ENCODE results near the gene APP. TPM values are rescaled to one million over a fixed set of nuclear protein-coding genes. Genes with fewer than 3 reads are reported as not detected.
"Not testable (repeated sequence)": the region's sequence is repeated elsewhere in the genome, so short reads cannot be mapped to it uniquely, and the experiment has no call there.

The APP gene
- polyA plus RNA-seq, 10 donors = 214 to 457 (median 289) TPM

DNA sequence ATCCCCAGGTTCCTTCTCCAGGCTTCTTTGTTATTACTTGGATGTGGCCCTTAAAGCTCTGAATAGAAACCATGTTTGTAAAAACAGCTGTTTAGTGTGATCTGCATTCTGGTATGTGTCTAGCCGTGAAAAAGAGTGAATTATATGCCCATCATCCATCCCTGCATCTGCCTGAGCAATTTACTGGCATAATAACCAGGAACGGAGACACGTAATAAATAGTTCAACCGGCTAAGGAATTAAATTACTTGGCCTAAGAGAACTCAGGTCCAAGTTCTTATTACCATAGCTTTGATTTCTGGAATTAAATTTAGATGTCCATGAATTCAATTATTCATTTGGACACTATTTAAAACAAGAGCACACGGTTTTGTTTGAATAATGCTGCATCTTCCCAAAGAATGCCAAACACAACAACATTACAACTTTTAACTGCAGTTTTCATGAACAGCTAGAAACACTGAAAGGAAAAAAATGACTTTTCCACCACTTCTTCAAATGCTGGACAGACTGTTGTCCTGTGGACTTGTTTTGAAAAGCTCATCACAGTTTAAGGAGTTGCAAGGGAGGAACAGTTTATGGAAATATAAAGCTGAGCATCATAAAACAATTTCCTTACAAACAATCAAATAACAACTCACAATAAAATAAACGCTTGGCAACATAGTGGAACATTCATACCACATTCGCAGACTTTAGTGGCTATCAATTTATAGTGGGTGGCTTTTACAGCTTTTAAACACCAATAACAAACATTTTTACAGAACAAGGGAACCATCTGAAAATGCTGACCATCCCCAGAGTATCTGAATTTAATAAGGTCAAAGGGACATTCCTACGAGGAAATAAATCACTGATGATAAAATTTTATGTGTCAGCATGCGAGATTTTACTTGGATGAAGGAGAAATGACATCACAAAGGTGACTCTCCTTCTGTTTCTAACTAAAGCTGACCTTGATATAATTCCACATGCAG, 144.7 kb downstream of the APP start:
- DNase-seq = peak in 1 of 3 donors; percentile 22

DNA sequence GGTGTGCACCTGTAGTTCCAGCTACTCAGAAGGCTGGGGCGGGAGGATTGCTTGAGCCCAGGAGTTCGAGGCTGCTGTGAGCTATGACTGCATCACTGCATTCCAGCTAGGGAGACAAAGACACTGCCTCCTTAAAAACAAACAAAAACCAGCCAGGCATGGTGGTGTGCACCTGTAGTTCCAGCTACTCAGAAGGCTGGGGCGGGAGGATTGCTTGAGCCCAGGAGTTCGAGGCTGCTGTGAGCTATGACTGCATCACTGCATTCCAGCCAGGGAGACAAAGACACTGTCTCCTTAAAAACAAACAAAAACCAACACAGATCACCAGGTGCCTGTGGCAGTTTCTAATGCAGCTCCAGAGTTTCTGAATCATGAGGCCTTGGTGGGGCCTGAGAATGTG, 147.2 kb downstream of the APP start:
- DNase-seq = not testable (repeated sequence)

GRCh38 chr21:26022598-26023337, 147.8 kb downstream of the APP start:
- DNase-seq = not testable (repeated sequence)

- no peak for DNase-seq
These were observed 150.1 kb downstream of the APP start for GRCh38 chr21:26020510-26020909.

GRCh38 chr21:26020081-26020480, 150.5 kb downstream of the APP start:
- DNase-seq = no peak

GRCh38 chr21:26019236-26019635, 151.3 kb downstream of the APP start:
- DNase-seq = no peak

DNA sequence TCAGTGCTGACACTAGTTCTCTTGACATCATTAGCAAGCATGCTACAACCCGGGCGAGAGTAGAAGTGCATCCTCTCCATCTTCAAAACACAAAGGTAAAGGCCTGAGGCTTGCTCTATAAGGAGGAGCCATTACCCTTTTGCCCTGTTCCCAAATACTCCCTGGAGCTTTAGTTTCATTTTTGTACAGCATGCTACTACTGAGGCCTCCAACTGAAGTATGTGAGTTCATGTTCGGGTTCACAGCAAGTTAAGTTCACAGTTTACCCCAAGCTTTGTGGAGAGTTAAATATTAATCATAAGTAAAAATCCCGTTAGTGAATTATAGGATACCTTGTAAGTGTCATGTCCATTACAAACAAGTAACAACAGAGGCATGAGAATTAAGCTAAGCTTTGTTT, 156.6 kb downstream of the APP start:
- no peak for DNase-seq

DNA sequence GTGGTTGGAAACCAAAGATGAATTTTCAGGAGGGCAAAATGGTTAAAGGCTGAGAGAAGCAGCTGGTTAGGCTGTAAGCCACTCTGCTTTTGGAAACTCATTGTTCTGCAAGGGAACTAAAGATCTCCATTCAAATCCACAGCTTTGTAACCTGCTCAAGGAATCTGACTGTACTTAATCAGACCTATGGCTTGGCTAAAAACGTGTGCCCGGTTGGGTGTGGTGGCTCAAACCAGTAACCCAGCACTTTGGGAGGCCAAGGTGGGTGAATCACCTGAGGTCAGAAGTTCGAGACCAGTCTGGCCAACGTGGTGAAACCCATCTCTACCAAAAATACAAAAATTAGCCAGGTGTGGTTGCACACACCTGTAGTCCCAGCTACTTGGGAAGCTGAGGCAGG, 158.1 kb downstream of the APP start:
- DNase-seq = not testable (repeated sequence)

DNA sequence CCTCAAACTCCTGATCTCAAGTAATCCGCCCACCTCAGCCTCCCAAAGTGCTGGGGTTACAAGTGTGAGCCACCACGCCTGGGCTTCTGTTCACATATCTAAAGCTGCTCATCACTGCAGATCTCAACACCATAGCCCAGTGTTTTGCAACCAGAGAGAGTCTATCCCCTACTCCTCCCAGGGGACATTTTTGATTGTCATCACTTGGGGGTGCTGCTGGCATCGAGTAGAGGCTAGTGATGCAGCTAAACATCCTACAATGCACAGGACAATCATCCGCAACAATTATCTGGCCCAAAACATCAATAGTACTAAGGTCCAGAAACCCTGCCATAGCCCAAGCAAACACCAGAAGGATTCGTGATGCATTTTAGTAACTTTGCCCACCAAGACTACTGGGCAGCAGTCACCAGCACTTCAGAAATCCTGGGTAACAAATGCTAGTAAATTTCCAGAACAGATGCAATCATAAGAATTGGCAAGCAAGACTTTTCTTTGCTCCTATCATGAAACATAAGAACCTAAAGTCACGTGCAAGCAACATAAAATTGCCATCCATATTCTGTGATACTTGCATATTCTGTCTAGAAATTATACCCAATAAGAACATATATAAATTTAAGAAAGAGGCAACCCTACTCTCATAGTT, 159.2 kb downstream of the APP start:
- DNase-seq = no peak

- DNase-seq = peak in 2 of 3 donors; percentile 19 to 37
These were observed 162.5 kb downstream of the APP start for GRCh38 chr21:26007951-26008498.

DNA sequence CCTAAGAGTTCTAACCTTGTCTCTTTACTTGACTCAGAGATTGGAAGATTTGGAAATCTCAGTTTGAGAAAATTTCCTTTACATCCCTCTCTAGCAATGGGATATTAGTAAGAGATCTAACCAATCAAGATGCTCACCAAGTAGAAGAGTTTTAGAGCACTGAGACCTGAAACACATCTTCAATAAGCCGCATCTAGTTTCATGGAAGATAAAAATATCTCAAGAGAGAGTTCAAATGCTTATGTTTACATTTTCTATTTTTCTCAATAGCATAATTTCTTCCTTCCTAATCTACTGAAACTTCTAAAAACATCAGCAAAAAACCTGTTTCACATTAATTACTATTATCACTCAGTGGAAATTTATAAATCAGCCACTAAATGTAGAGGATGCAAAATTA, 165.1 kb downstream of the APP start:
- DNase-seq = no peak

- no peak for DNase-seq
These were observed 167.2 kb downstream of the APP start for GRCh38 chr21:26003404-26003803.

DNA sequence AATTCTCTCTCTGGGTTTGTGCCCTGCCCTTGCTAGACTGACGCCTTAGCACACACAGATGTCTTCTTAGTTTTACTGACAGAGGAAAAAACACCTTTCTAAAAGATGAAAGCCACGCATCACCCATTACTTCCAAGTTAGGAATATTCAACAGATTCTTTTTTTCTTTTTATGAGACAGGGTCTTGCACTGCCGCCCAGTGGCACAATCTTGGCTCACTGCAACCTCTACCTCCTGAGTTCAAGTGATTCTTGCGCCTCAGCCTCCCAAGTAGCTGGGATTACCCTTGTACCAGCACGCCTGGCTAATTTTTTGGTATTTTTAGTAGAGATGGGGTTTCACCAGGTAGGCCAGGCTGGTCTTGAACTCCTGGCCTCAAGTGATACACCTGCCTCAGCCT, 169.2 kb downstream of the APP start:
- no peak for DNase-seq

GRCh38 chr21:25999921-26000582, 170.5 kb downstream of the APP start:
- DNase-seq = no peak

DNA sequence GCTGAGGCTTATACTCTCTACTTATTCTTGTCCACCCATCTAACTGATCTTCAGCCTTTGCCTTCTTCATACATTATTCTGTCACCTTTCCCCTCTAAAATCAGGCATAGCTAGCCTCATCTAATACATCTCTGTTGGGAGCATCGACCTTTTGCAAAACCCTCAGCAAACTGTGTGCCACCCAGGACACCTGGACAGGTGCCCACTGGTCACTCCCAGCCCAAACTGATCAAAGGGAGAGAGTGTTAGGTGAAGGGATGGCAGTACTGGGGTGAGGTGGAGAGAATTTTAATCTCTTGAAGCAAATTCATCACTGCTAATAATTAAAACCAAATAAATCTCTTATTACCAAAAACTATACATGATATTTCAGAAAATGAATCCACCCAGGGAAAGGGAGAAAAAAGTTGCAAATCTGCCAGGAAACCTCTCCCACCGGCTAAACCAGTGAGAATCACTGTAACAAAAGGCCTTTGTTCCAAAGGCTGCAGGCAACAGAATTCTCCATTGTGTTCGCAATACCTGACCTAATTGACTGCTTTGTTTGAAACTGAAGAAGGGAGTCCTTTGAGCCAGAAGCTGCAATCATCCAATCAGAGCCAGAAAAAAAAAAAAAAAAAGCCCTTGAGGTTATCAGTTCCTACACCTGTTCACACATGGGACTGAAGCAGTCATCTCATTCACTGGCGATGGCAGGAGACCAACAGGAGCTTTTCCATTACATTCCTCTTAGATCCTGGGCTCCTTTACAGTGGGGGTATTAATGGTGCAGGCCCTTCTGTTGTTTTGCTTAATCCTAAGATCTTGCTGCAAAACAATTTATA, 172.6 kb downstream of the APP start:
- peak in 1 of 3 donors; percentile 25 for DNase-seq

- DNase-seq = no peak
These were observed 175.3 kb downstream of the APP start for GRCh38 chr21:25995278-25995677.

- DNase-seq = no peak
These were observed 175.8 kb downstream of the APP start for GRCh38 chr21:25994758-25995163.

DNA sequence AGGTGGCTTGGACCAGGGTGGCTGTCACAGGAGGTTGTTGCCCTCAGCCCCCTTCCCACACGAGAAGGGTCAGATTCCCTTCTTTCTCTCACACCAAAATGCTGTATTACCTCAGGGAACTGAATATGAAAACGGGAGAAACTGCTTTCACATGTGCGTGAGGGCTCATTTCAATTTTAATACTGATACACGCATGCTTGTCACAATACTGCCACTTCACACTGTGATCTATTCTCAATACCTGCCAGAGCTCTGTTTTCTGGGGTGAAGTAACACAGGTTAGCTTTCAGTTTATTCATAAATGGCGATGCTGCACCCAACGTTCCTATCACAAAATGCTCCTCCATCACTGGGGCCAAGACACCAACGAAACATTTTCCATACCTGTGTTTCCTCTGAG, 181.8 kb downstream of the APP start:
- no peak for DNase-seq

DNA sequence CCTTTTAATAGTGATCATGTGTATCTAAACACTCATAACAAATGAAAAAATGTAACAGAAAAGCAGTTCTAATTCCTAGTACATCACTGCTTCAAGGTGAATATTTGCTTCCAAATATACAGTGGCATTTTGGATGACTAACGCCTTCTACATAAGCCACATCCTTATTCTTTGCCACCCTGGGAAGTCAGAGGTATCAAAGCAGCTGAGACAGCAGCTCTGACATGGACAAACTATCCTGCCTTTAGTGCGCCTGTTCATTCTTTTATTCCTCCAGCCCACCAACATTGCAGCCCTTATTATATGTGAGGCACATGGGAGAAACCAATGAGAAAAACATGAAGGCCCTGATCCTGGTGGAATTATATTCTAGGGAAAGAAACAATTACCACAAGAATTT, 183.0 kb downstream of the APP start:
- DNase-seq = no peak

DNA sequence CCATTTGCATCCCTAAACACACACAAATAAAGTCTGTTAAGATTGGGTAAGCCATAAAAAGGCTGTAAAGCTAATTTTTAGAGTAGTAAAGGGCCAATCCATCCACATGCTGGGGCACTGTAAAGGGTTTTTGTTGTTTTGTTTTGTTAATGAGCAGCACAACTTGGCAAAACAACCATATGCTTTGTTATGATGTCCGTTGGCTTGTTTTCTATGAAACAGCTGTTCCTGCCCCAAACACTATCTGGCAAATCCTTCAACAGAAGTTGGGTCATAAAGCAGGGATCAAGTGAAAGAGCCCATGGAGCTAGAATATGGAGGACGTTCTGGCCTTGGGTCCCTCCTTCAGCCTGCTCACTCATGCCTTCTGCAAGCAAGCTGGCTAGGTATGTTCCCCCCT, 183.6 kb downstream of the APP start:
- no peak for DNase-seq

GRCh38 chr21:25985990-25986389, 184.6 kb downstream of the APP start:
- no peak for DNase-seq
